SK-N-SH (cell line): Measurements from ENCODE around the gene KMO. TPM values are rescaled to one million over a fixed set of nuclear protein-coding genes. Genes with fewer than 3 reads are reported as not detected.

Experiments used
- CTCF ChIA-PET: fragments of 300-600, 350-600 bp; formaldehyde crosslinking; extraction: SDS; loops from one replicate; lab custom pipeline; 2021; lab: Yijun Ruan, JAX
- POLR2A ChIA-PET: fragments of 350-600 bp; sonication (Branson Sonifier 250); formaldehyde crosslinking; extraction: SDS; loops from one replicate; lab custom pipeline; 2020; ENCODE audit warnings: antibody characterized with exemption, inconsistent platforms; lab: Yijun Ruan, JAX
- DNase-seq: peaks from one replicate; pipeline ENCODE4 v3.0.0; 2012
- H2AFZ ChIP-seq: fragments of 200-600 bp; sonication (generic); 2 replicates; pipeline ENCODE4 v1.8.1; 2016; ENCODE audit warnings: antibody characterized with exemption, mild to moderate bottlenecking, low read depth
- H3F3A ChIP-seq: fragments of 200-600 bp; sonication (generic); replicated peaks from 2 replicates; pipeline ENCODE3; 2016; ENCODE audit warnings: antibody characterized with exemption, mild to moderate bottlenecking; ENCODE audit not compliant: insufficient read depth
- H3K27ac ChIP-seq, 2 experiments: fragments of 200-500 bp in 1 of 2; fragments of 200-600 bp in 1 of 2; sonication (Bioruptor generic) in 1 of 2; sonication (generic), shearing (Covaris generic) in 1 of 2; 2 replicates each; pipeline versions ENCODE4 v1.5.1 to v1.6.1; 2014 to 2016; ENCODE audit warnings: low read depth in 2 of 2, inconsistent platforms in 1 of 2, low read length in 1 of 2, mild to moderate bottlenecking in 1 of 2, mixed read lengths in 1 of 2
- H3K27me3 ChIP-seq: fragments of 200-600 bp; sonication (generic), shearing (Covaris generic); 2 replicates; pipeline ENCODE4 v1.6.1; 2016; ENCODE audit warnings: mixed run types; ENCODE audit not compliant: insufficient read depth
- H3K36me3 ChIP-seq, 2 experiments: fragments of 200-500 bp in 1 of 2; fragments of 200-600 bp in 1 of 2; sonication (Bioruptor generic) in 1 of 2; sonication (generic) in 1 of 2; replicated peaks in 1 of 2; 2 replicates each; pipeline versions ENCODE3 to v1.5.1; 2014 to 2016; ENCODE audit warnings: low read length in 1 of 2, mild to moderate bottlenecking in 1 of 2; ENCODE audit not compliant: insufficient read depth in 2 of 2, control insufficient read depth in 1 of 2
- H3K4me1 ChIP-seq, 2 experiments: fragments of 200-500 bp in 1 of 2; fragments of 200-600 bp in 1 of 2; sonication (Bioruptor generic) in 1 of 2; sonication (generic), shearing (Covaris generic) in 1 of 2; 2 replicates each; pipeline versions ENCODE4 v1.5.1 to v1.6.1; 2014 to 2016; ENCODE audit warnings: low read depth in 1 of 2, low read length in 1 of 2, mixed run types in 1 of 2; ENCODE audit not compliant: insufficient read depth in 2 of 2, control insufficient read depth in 1 of 2
- H3K4me2 ChIP-seq: fragments of 200-600 bp; sonication (generic), shearing (Covaris generic); 2 replicates; pipeline ENCODE4 v1.6.1; 2017; ENCODE audit warnings: mixed run types
- H3K4me3 ChIP-seq, 2 experiments: fragments of 200-500 bp in 1 of 2; fragments of 200-600 bp in 1 of 2; sonication (Bioruptor generic) in 1 of 2; sonication (generic), shearing (Covaris generic) in 1 of 2; 2 replicates each; pipeline versions ENCODE4 v1.5.1 to v1.8.1; 2014 to 2016; ENCODE audit warnings: low read depth in 2 of 2, inconsistent platforms in 1 of 2, low read length in 1 of 2, mild to moderate bottlenecking in 1 of 2, mixed read lengths in 1 of 2, moderate library complexity in 1 of 2
- H3K79me2 ChIP-seq: fragments of 200-600 bp; sonication (generic); 2 replicates; pipeline ENCODE4 v1.8.1; 2017; ENCODE audit warnings: mild to moderate bottlenecking; ENCODE audit not compliant: insufficient read depth
- H3K9ac ChIP-seq: fragments of 200-600 bp; sonication (generic); 2 replicates; pipeline ENCODE4 v1.6.1; 2017; ENCODE audit warnings: mixed run types
- H3K9me2 ChIP-seq: fragments of 200-600 bp; sonication (generic); 2 replicates; pipeline ENCODE4 v1.6.1; 2017; ENCODE audit warnings: mixed run types
- H3K9me3 ChIP-seq: fragments of 200-600 bp; sonication (generic); 2 replicates; pipeline ENCODE4 v1.6.1; 2017; ENCODE audit warnings: mixed run types, mild to moderate bottlenecking, moderate library complexity
- H4K20me1 ChIP-seq: fragments of 200-600 bp; sonication (generic); 2 replicates; pipeline ENCODE4 v1.6.1; 2017; ENCODE audit warnings: mild to moderate bottlenecking, mixed run types; ENCODE audit not compliant: insufficient read depth
- CHD2 ChIP-seq: fragments of 150-350 bp; IDR thresholded peaks from 2 replicates; pipeline ENCODE4 v1.6.1; 2018; ENCODE audit warnings: low read length; ENCODE audit not compliant: partially characterized antibody
- CTCF ChIP-seq: fragments of 200-600 bp; sonication (generic); IDR thresholded peaks from 2 replicates; pipeline ENCODE4 v1.6.1; 2017; ENCODE audit warnings: antibody characterized with exemption, mild to moderate bottlenecking, moderate library complexity
- ELF1 ChIP-seq: IDR thresholded peaks from 2 replicates; pipeline ENCODE4 v1.4.0; 2012
- EP300 ChIP-seq, 2 experiments: IDR thresholded peaks; 2 replicates each; pipeline versions ENCODE4 v1.4.0 to v1.6.1; 2012; ENCODE audit warnings: borderline replicate concordance in 1 of 2, low read depth in 1 of 2, low read length in 1 of 2
- EZH2phosphoT487 ChIP-seq: fragments of 200-600 bp; sonication (generic); IDR thresholded peaks from 2 replicates; pipeline ENCODE4 v1.6.1; 2017; ENCODE audit warnings: low read depth, mixed run types, mild to moderate bottlenecking, antibody characterized with exemption, moderate library complexity, borderline replicate concordance
- GABPA ChIP-seq: IDR thresholded peaks from 2 replicates; pipeline ENCODE4 v1.4.0; 2012; ENCODE audit warnings: low read depth, mild to moderate bottlenecking
- GATA2 ChIP-seq: sonication (generic); formaldehyde crosslinking; IDR thresholded peaks from 2 replicates; pipeline ENCODE4 v1.5.0; 2020; ENCODE audit warnings: mild to moderate bottlenecking, missing genetic modification reagents
- MXI1 ChIP-seq: IDR thresholded peaks from 2 replicates; pipeline ENCODE4 v1.6.1; 2012; ENCODE audit warnings: mild to moderate bottlenecking, low read depth, low read length, improper control_type of control experiment
- NFIC ChIP-seq: IDR thresholded peaks from 2 replicates; pipeline ENCODE4 v1.4.0; 2012; ENCODE audit warnings: borderline replicate concordance
- NRF1 ChIP-seq: IDR thresholded peaks from 2 replicates; pipeline ENCODE4 v1.6.1; 2012; ENCODE audit warnings: low read depth, mild to moderate bottlenecking, low read length
- RAD21 ChIP-seq: IDR thresholded peaks from 2 replicates; pipeline ENCODE4 v1.6.1; 2012; ENCODE audit warnings: mild to moderate bottlenecking, low read length
- SIN3A ChIP-seq: IDR thresholded peaks from 2 replicates; pipeline ENCODE4 v1.6.1; 2012; ENCODE audit warnings: low read depth, mild to moderate bottlenecking, low read length, moderate library complexity, borderline replicate concordance
- SMC3 ChIP-seq: IDR thresholded peaks from 2 replicates; pipeline ENCODE4 v1.6.1; 2012; ENCODE audit warnings: low read depth, low read length, improper control_type of control experiment
- YY1 ChIP-seq: IDR thresholded peaks from 2 replicates; pipeline ENCODE4 v1.4.0; 2012; ENCODE audit warnings: low read depth, mild to moderate bottlenecking
- ZBTB33 ChIP-seq: IDR thresholded peaks from 2 replicates; pipeline ENCODE4 v1.4.0; 2012; ENCODE audit warnings: low read depth, borderline replicate concordance
- WGBS: methylation state at CpG from one replicate; pipeline ENCODE4 v1.1.6; 2017; ENCODE audit warnings: low lambda C conversion rate; 5-methylcytosine and 5-hydroxymethylcytosine counted together
- polyA plus RNA-seq, 3 experiments: library from polyadenylated mRNA; depleted of rRNA; stranded (reverse); fragments of >200 nt; gene quantifications; 2 replicates each; pipeline ENCODE4 v1.2.3, GENCODE V29; 2012

KMO gene
- polyA plus RNA-seq, 1 of the 3 experiments (the other 2 are of a cell fraction): not detected

- DNase-seq: no peak
- CTCF ChIA-PET: no interaction called here
- 62% methylated on average over 3 of the region's 3 CpGs for WGBS
- Histone ChIP-seq H2AFZ (no peak overlapping the region), H3K79me2 (no peaks in the 10 kb centered on the region), H3K4me3 (no peak overlapping the region), H3K4me1 (no peaks in the 10 kb centered on the region), H3K36me3 (no peaks in the 10 kb centered on the region), H3K4me2 (no peak overlapping the region), H3K9ac (no peak overlapping the region), H4K20me1 (no peaks in the 10 kb centered on the region), H3K27me3 (no peaks in the 10 kb centered on the region), H3F3A (no peaks in the 10 kb centered on the region), H3K27ac (no peak overlapping the region), H3K9me3 (no peaks in the 10 kb centered on the region), H3K9me2 (no peaks in the 10 kb centered on the region)
- no peak for TF ChIP-seq EZH2phosphoT487
- no peak for TF ChIP-seq SIN3A
- POLR2A ChIA-PET: no interaction called here
Measured at GRCh38 chr1:241560849-241561187, 28.6 kb downstream of the KMO start.

DNA sequence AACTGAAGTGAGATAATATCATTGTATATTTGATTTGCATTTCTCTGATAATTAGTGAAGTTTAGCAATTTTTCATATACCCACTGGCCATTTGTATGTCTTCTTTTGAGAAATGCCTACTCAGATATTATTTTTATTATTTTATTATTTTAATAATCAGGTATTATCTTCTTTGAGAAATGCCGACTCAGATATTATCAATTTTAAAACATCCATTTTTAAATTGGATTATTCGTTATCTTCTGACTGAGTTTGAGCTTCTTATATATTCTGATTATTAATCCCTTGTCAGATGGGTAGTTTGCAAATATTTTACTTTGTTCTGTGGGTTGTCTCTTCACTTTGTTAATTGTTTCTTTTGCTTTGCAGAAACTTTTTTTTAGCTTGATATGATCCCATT, 37.7 kb downstream of the KMO start:
- H4K20me1 ChIP-seq: no peaks in the 10 kb centered on the region
- H3K27me3 ChIP-seq: no peaks in the 10 kb centered on the region
- H3K4me2 ChIP-seq: no peak overlapping the region
- WGBS: 34% methylated on average over 2 of the region's 2 CpGs
- no peaks in the 10 kb centered on the region for H3F3A ChIP-seq
- ChIA-PET CTCF (interaction anchor here (1.1 kb wide), 1 partner anchor 247 kb away, joined by 4 read pairs; no protein-coding TSS in a partner anchor), POLR2A (no interaction called here)
- no peak for DNase-seq
- H3K4me3 ChIP-seq: no peak overlapping the region
- no peak overlapping the region for H3K27ac ChIP-seq
- TF ChIP-seq CTCF: no peak
- no peak for TF ChIP-seq ZBTB33
- TF ChIP-seq NRF1: no peak
- TF ChIP-seq YY1: no peak
- no peak for TF ChIP-seq GATA2 (CRISPR knock-in tag)
- no peak for TF ChIP-seq ELF1
- no peak for TF ChIP-seq RAD21
- no peak for TF ChIP-seq EZH2phosphoT487
- TF ChIP-seq EP300 (IDR thresholded peaks at IDR 0.05; ENCODE audit: borderline replicate concordance in 1 of 2, low read depth in 1 of 2, low read length in 1 of 2): no peak
- TF ChIP-seq NFIC: no peak
- TF ChIP-seq CHD2: no peak
- TF ChIP-seq GABPA: no peak
- no peak for TF ChIP-seq MXI1
- TF ChIP-seq SMC3: no peak
- no peak overlapping the region for H3K9ac ChIP-seq
- no peaks in the 10 kb centered on the region for H3K9me2 ChIP-seq
- H2AFZ ChIP-seq: no peak overlapping the region
- H3K36me3 ChIP-seq: no peaks in the 10 kb centered on the region
- no peaks in the 10 kb centered on the region for H3K4me1 ChIP-seq
- H3K79me2 ChIP-seq: no peaks in the 10 kb centered on the region
- H3K9me3 ChIP-seq: no peaks in the 10 kb centered on the region
